GM19193 (cell line): ENCODE data around the gene KCNJ3.

Experiments used
- POLR2A ChIP-seq: IDR thresholded peaks from 4 replicates; pipeline ENCODE4 v1.6.1; 2011; ENCODE audit not compliant: insufficient read depth, insufficient read length; ENCODE audit errors: extremely low read depth

Gene KCNJ3

GRCh38 chr2:154698296-154698720, at the start of gene KCNJ3:
Gene KCNJ3, plus strand, starts transcription at chr2:154698695. Its CDS starts 81 bp downstream, at chr2:154698776.
- no peak for TF ChIP-seq POLR2A

- no peak for TF ChIP-seq POLR2A
Observed at GRCh38 chr2:154655499-154655898, 43.0 kb upstream of the KCNJ3 start.

GRCh38 chr2:154658854-154659253, 39.6 kb upstream of the KCNJ3 start:
- TF ChIP-seq POLR2A = no peak

- TF ChIP-seq POLR2A = no peak
Observed at GRCh38 chr2:154664248-154664647, 34.2 kb upstream of the KCNJ3 start.

GRCh38 chr2:154670083-154670482, 28.4 kb upstream of the KCNJ3 start:
- TF ChIP-seq POLR2A = no peak

- TF ChIP-seq POLR2A = no peak
Observed at GRCh38 chr2:154673694-154674093, 24.8 kb upstream of the KCNJ3 start.

- TF ChIP-seq POLR2A = no peak
Observed at GRCh38 chr2:154677401-154677800, 21.1 kb upstream of the KCNJ3 start.

- TF ChIP-seq POLR2A = no peak
Observed at GRCh38 chr2:154681741-154682140, 16.8 kb upstream of the KCNJ3 start.

GRCh38 chr2:154686162-154686561, 12.3 kb upstream of the KCNJ3 start:
- TF ChIP-seq POLR2A = no peak

GRCh38 chr2:154688373-154688772, 10.1 kb upstream of the KCNJ3 start:
- TF ChIP-seq POLR2A = no peak

- TF ChIP-seq POLR2A = no peak
Observed at GRCh38 chr2:154689158-154689557, 9.3 kb upstream of the KCNJ3 start.

- TF ChIP-seq POLR2A = no peak
Observed at GRCh38 chr2:154692927-154693326, 5.6 kb upstream of the KCNJ3 start.

- TF ChIP-seq POLR2A = no peak
Observed at GRCh38 chr2:154693741-154694340, 4.7 kb upstream of the KCNJ3 start.

GRCh38 chr2:154694881-154695280, 3.6 kb upstream of the KCNJ3 start:
- no peak for TF ChIP-seq POLR2A

GRCh38 chr2:154696369-154696768, 2.1 kb upstream of the KCNJ3 start:
- no peak for TF ChIP-seq POLR2A

- TF ChIP-seq POLR2A = no peak
Observed at GRCh38 chr2:154696810-154697417, 1.6 kb upstream of the KCNJ3 start.

GRCh38 chr2:154697418-154698252, 860 bp upstream of the KCNJ3 start:
- TF ChIP-seq POLR2A = no peak
